Caco-2 (cell line): ENCODE measurements around the gene MXRA7. TPM values are rescaled to one million over a fixed set of nuclear protein-coding genes. Genes with fewer than 3 reads are reported as not detected.

Experiments used
- BruUV-seq: library from RNA; stranded (reverse); fragments of 400-500 nt; replicated peaks from 2 replicates; lab custom pipeline; 2021; lab: Mats Ljungman, UMichigan
- CTCF ChIA-PET: fragments of 300-600 bp; sonication (Branson Sonifier 250); formaldehyde crosslinking; loops from one replicate; lab custom pipeline; 2022; ENCODE audit warnings: antibody characterized with exemption; lab: Charles Lee
- POLR2A ChIA-PET: fragments of 300-600 bp; sonication (Branson Sonifier 250); formaldehyde crosslinking; loops from one replicate; lab custom pipeline; 2022; ENCODE audit warnings: antibody characterized with exemption; lab: Charles Lee
- DNase-seq, 2 experiments: peaks; one replicate each; pipeline versions ENCODE4 v3.0.0 to v3.0.0-alpha.2; 2020 to 2022
- H3K27me3 ChIP-seq: replicated peaks from 2 replicates; pipeline ENCODE4 v1.6.0; 2011; ENCODE audit warnings: low read length; ENCODE audit not compliant: control insufficient read depth, insufficient read depth
- H3K36me3 ChIP-seq: 2 replicates; pipeline ENCODE4 v1.5.1; 2011; ENCODE audit warnings: low read length; ENCODE audit not compliant: control insufficient read depth, insufficient read depth
- H3K4me1 ChIP-seq: fragments of 250-450 bp; sonication (Bioruptor Pico); 2 replicates; pipeline ENCODE4 v1.5.1; 2020; ENCODE audit warnings: mild to moderate bottlenecking
- H3K4me3 ChIP-seq: 2 replicates; pipeline ENCODE4 v1.5.1; 2011; ENCODE audit warnings: low read depth, mild to moderate bottlenecking, control low read depth, low read length
- H3K9me3 ChIP-seq: fragments of 250-450 bp; sonication (Bioruptor Pico); 2 replicates; pipeline ENCODE4 v1.5.1; 2020; ENCODE audit warnings: mild to moderate bottlenecking, moderate library complexity
- H3K27ac Mint-ChIP-seq: one replicate; pipeline ENCODE4 v1.8.0; 2022; ENCODE audit warnings: mixed read lengths; ENCODE audit not compliant: unreplicated experiment
- H3K27me3 Mint-ChIP-seq: one replicate; pipeline ENCODE4 v1.8.0; 2022; ENCODE audit warnings: mixed read lengths; ENCODE audit not compliant: insufficient read depth, unreplicated experiment
- H3K36me3 Mint-ChIP-seq: one replicate; pipeline ENCODE4 v1.8.0; 2022; ENCODE audit warnings: mild to moderate bottlenecking, mixed read lengths; ENCODE audit not compliant: insufficient read depth, unreplicated experiment
- H3K4me1 Mint-ChIP-seq: one replicate; pipeline ENCODE4 v1.8.0; 2022; ENCODE audit warnings: low read depth, mixed read lengths; ENCODE audit not compliant: unreplicated experiment
- H3K4me3 Mint-ChIP-seq: one replicate; pipeline ENCODE4 v1.8.0; 2022; ENCODE audit warnings: mild to moderate bottlenecking, moderate library complexity, mixed read lengths; ENCODE audit not compliant: unreplicated experiment
- H3K9me3 Mint-ChIP-seq: one replicate; pipeline ENCODE4 v1.8.0; 2022; ENCODE audit warnings: mixed read lengths; ENCODE audit not compliant: unreplicated experiment
- CTCF ChIP-seq, 2 experiments: fragments of 200-600 bp in 1 of 2; IDR thresholded peaks; 1 replicate in 1 of 2; 2 replicates in 1 of 2; pipeline versions ENCODE4 v1.5.1 to v1.8.0; 2011 to 2022; ENCODE audit warnings: antibody characterized with exemption in 1 of 2, control low read depth in 1 of 2, inconsistent platforms in 1 of 2, low read depth in 1 of 2, low read length in 1 of 2, mild to moderate bottlenecking in 1 of 2, moderate library complexity in 1 of 2; ENCODE audit not compliant: insufficient read depth in 1 of 2, severe bottlenecking in 1 of 2, unreplicated experiment in 1 of 2
- intact Hi-C: fragments of 100-400 bp; cut with micrococcal nuclease; formaldehyde crosslinking; loops from one replicate; pipeline ENCODE4 v1.10.0; 2022; ENCODE audit not compliant: unreplicated experiment
- total RNA-seq: library from RNA; stranded (reverse); gene quantifications from 2 replicates; pipeline ENCODE4 v1.2.3, GENCODE V29; 2022

MXRA7 gene
- total RNA-seq, 1 experiment from 2014 or later = 70.2 TPM

DNA sequence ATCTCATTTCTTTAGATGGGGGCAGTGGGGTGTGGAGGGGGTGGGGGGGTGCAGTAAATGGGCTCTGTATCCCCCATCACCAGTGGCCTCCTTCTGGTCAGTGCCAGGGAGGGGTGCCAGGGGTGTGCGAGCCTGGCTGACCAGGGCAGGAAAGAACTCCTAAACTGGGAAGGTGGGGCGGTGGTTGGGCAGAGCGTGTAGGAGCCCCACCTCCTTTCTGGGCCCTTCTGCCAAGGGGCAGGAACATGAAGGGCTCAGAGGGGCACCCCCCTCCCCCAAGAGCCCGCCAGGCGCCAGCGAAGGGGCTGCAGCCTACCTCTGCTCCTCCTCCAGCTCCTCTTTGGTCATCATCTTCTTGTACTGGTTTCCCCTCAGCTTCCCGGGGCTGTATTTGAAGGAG, 26.0 kb downstream of the MXRA7 start:
- Histone ChIP-seq H3K27me3 (no peaks in the 10 kb centered on the region), H3K4me1 (peaks cover 30% of the 10 kb centered on the region), H3K9me3 (no peaks in the 10 kb centered on the region), H3K4me3 (no peak overlapping the region), H3K36me3 (no peaks in the 10 kb centered on the region; the same call in 1 of the 2 replicates)
- no TSS peak for BruUV-seq
- intact Hi-C loops = no loop called here
- H3K27ac Mint-ChIP-seq = no peak overlapping the region
- H3K4me1 Mint-ChIP-seq = peaks cover 18% of the 10 kb centered on the region
- no peak for DNase-seq
- no peaks in the 10 kb centered on the region for H3K27me3 Mint-ChIP-seq
- no peak for TF ChIP-seq CTCF (IDR thresholded peaks at IDR 0.05; ENCODE audit: insufficient read depth in 1 of 2, low read depth in 1 of 2, low read length in 1 of 2, severe bottlenecking in 1 of 2, unreplicated experiment in 1 of 2)
- H3K4me3 Mint-ChIP-seq = no peak overlapping the region
- ChIA-PET CTCF (interaction anchor here (1.1 to 1.9 kb wide), 2 partner anchors 61 to 126 kb away, joined by 3 to 8 read pairs; no protein-coding TSS in a partner anchor), POLR2A (interaction anchor here (0.5 kb wide), 1 partner anchor 316 kb away, joined by 6 read pairs; no protein-coding TSS in a partner anchor)
- no peaks in the 10 kb centered on the region for H3K9me3 Mint-ChIP-seq
- H3K36me3 Mint-ChIP-seq = peaks cover 24% of the 10 kb centered on the region

GRCh38 chr17:76683921-76684745, 26.6 kb downstream of the MXRA7 start:
- Histone ChIP-seq H3K4me3 (no peak overlapping the region), H3K27me3 (no peaks in the 10 kb centered on the region), H3K4me1 (peaks cover 30% of the 10 kb centered on the region), H3K36me3 (no peaks in the 10 kb centered on the region; the same call in 1 of the 2 replicates), H3K9me3 (no peaks in the 10 kb centered on the region)
- no peak overlapping the region for H3K27ac Mint-ChIP-seq
- H3K4me1 Mint-ChIP-seq = peaks cover 18% of the 10 kb centered on the region
- no TSS peak for BruUV-seq
- POLR2A ChIA-PET = no interaction called here
- no peaks in the 10 kb centered on the region for H3K9me3 Mint-ChIP-seq
- no peak for DNase-seq
- no peak overlapping the region for H3K4me3 Mint-ChIP-seq
- CTCF ChIA-PET = interaction anchor here (1.1 to 1.9 kb wide), 2 partner anchors 60 to 126 kb away, joined by 3 to 8 read pairs; no protein-coding TSS in a partner anchor
- H3K27me3 Mint-ChIP-seq = no peaks in the 10 kb centered on the region
- TF ChIP-seq CTCF (IDR thresholded peaks at IDR 0.05; ENCODE audit: insufficient read depth in 1 of 2, low read depth in 1 of 2, low read length in 1 of 2, severe bottlenecking in 1 of 2, unreplicated experiment in 1 of 2) = no peak
- intact Hi-C loops = no loop called here
- H3K36me3 Mint-ChIP-seq = peaks cover 24% of the 10 kb centered on the region

- ChIA-PET POLR2A (no interaction called here), CTCF (no interaction called here)
- Mint-ChIP-seq H3K9me3 (no peaks in the 10 kb centered on the region), H3K36me3 (peaks cover 24% of the 10 kb centered on the region), H3K27me3 (no peaks in the 10 kb centered on the region), H3K4me3 (no peak overlapping the region), H3K4me1 (peaks cover 11% of the 10 kb centered on the region), H3K27ac (no peak overlapping the region)
- Histone ChIP-seq H3K9me3 (no peaks in the 10 kb centered on the region), H3K4me3 (no peak overlapping the region), H3K27me3 (no peaks in the 10 kb centered on the region), H3K4me1 (peaks cover 28% of the 10 kb centered on the region), H3K36me3 (no peaks in the 10 kb centered on the region; the same call in 1 of the 2 replicates)
- TF ChIP-seq CTCF (IDR thresholded peaks at IDR 0.05; ENCODE audit: insufficient read depth in 1 of 2, low read depth in 1 of 2, low read length in 1 of 2, severe bottlenecking in 1 of 2, unreplicated experiment in 1 of 2) = peak in 1 of 2 experiments; percentile 3
- BruUV-seq = no TSS peak
- DNase-seq = no peak
- intact Hi-C loops = no loop called here
Measured at GRCh38 chr17:76683011-76683755, 27.6 kb downstream of the MXRA7 start.
